IPS-11a (cell line): ENCODE results near the gene GLOD4.

ENCODE experiments used
- H3K4me3 ChIP-seq: one replicate; pipeline ENCODE4 v1.5.1; 2013; ENCODE audit warnings: low read depth, low read length, control low read depth

GLOD4 gene

DNA sequence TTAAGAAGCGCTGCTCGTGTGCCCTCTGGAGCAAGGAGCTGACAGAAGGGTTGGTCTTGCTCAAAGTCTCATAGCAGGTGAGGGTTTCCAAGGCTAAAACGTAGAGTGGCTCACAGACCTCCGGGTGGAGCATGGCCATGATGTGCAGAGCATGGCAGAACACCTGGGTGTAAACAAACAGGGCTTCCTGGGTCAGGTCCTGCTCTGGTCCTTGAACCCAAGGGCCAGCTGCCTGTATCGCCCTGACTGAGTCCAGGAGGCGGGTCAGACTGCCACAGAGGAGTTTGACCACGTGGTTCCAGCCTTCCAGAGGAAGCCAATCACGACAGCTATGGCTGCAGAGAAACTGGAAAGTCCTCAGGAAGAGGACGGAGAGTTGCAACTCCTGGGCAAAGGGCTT is 37.1 kb downstream of the GLOD4 start:
- no peak overlapping the region for H3K4me3 ChIP-seq

DNA sequence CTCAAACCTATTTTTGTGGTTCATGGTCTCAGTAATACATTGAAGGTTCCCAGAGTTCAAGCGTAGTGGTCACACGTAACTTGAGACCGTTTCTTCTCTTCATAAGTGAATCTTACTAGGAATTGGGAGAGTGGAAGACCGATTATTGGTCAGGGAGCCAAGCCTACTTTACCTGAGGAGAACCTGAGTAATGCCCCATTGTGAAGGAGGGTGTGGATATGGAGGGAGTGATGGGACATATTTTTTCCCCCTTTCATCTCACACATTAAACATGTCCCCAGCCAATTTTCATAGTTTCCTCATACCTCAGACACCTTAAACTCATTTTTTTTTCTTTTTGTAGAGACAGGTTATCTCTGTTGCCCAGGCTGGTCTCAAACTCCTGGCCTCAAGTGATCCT is 38.9 kb downstream of the GLOD4 start:
- H3K4me3 ChIP-seq = no peak overlapping the region

DNA sequence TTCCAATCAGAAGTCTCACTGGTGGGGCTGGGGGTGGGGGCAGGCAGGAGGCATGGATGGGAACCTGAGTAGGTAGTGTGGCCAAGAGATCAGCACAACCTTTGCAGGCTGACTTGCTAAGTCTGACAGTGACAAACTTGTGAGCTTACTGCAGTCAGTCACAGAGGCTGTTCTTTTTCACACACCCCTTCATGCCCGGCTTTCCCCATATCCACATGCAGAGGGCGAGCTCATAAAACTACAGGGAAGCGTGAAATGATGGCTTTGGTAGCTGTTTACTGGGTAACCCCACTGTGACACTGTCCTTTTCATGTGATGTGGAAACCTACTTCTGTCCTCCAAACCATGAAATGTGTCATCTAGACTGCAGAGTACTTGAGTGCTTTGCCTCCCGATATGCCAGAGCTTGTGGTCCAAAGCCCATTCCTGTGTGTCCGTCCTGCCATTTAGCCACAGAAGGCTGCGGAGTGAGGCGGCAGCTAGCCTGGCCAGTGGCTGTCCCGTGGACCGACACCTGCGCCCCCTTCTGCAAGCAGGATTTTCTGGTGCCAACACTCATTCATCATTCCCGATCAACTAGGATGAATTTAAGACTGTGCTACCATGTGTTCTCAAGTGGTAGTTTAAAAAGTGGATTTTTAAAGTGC is 39.8 kb downstream of the GLOD4 start:
- no peak overlapping the region for H3K4me3 ChIP-seq

DNA sequence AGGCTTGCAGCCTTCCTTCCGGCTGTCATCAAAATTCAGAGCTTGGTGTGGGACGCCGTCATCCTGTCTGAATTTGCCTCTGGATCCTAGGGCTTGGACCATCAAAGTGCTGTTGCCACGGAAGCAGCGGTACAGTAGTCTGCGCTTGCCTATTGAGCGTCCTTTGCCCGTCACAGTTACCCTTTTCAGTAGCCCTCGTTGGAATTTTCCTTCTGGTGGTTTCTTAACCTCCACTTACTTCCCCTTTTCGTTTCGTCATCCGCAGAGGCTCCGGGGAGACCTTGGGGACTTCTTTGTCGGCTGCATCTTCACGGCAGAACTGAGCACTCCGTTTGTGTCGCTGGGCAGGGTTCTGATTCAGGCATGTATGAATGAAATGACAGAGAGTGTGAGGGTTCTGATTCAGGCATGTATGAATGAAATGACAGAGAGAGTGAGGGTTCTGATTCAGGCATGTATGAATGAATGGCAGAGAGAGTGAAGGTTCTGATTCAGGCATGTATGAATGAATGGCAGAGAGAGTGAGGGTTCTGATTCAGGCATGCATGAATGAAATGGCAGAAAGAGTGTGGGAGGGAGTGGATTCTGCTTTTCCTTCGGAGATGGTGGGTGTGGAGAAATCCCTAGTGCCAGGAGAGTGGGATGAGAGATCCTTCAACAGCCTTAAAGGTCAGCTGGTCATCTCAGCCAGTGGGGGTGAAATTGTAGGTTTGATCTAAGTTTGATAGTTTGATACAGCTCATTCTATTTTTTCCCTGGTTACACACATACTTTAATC is 41.7 kb downstream of the GLOD4 start:
- no peak overlapping the region for H3K4me3 ChIP-seq

DNA sequence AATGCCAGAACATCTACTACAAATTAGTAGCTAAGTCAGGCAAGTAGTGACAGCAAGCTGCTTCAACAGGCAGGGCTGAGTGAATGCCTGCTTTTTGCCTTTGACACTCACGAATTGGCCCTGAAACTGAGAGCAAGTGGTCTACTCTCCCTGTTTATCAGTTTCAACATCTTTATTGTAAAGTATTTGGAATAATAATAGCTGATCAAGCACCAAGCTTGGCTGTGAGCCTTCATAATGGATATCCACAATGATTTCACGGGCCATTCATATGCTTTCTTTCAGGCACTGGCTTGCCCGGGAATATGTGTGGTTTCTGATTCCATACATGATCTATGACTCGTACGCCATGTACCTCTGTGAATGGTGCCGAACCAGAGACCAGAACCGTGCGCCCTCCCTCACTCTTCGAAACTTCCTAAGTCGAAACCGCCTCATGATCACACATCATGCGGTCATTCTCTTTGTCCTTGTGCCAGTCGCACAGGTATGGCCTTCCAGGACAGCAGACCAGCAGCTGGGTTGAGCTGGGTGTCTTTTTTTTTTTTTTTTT is 44.4 kb downstream of the GLOD4 start:
- H3K4me3 ChIP-seq = no peak overlapping the region

DNA sequence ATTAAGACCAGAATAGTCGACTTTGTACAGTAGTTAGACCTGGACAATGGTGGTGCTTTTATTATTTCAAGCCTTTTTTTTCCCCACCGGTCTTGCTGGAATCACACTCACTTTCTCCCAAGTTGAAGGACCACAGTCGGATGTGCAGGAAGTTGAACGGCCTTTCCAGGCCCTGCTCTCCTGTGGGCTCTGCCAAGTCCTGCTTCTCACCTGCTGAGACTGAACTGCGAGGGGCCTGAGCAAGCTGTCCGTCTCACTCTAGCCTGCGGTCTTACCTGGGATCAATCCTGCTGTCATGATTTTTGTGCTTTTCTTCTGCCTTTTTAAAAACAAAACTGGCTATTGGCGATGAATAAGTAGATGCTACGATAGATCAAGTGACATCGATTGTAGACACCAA is 48.3 kb downstream of the GLOD4 start:
- peak overlapping the region; percentile 67 for H3K4me3 ChIP-seq

DNA sequence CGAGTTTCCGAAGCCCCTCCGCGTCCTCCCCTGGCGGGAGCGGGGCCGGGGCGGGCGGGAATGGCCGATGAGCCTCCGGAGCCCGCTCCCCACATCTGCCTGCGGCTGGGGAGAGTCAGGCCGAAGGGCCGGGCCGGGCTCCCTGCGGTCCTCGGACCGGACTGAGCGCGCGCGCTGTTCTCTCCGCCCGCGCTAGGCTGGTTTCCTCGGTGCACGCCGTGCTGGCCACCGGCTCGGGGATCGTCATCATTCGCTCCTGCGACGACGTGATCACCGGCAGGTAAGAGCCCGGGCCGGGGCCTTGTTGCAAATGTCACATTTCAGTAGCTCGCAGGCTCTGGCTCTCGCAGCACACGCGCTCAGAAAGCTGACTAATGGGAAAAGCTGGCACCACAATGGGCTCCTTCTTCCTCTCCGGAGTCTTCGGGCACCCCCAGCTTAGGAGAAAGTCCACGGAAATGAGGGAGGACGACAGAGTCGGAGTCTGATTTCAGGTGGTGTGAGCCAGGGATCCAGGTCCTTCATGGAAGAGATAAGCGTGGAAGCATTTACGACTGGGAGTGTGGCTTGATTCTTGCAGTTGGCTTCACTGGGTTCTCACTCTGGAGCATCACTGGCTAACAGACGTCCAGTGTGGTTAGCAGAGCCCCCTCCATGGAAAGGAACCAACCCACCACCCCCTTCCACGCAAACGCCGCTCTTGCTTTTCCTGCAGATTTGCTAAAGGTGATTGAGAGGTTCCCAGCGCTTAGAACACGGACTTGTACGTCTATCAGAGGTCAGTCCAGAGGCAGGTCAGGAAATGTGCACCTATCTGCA is 49.0 kb downstream of the GLOD4 start:
- H3K4me3 ChIP-seq = peak overlapping the region; percentile 67

DNA sequence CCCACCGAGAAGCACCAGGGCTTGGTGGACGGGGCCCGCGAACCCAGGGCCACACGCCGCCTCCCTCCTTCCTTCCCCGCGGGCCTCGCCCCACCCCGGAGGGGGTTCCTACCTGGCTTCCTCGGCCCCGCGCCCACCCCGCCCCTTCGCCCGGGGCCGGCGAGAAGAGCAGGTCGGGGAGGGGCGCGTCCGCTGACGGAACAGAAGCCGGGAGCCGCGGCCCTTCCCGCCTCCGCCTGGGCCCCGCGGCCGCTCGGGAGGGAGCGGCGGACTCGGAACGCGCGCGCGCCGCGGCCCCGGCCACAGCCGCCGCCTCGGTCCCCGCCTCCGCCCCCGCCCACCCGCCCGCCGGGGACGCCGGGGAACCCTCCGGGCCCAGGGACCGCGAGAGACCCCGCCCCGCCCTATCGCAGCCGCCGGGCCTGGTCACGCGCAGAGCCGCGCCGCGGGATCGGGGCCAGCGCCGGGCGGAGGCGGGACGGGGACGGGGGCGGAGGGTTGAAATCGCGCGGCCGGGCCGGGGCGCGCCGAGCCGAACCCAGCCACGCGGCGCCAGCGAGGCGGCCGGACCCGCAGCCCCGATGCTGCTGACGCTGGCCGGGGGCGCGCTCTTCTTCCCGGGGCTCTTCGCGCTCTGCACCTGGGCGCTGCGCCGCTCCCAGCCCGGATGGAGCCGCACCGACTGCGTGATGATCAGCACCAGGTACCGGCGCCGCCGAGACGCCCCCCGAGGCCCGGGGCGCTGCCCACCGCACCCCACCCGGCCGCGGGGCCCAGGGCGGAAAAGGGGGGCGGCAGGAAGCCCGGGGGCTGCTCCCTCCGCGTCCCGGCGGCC is 49.8 kb downstream of the GLOD4 start, which contains the start of gene TLCD3A:
Gene TLCD3A (plus strand): TSS at position 530 of the 835 bp plus-strand sequence. CDS start 52 bp downstream, at position 582.
- peak within 1 kb of the TSS; percentile 67 for H3K4me3 ChIP-seq

DNA sequence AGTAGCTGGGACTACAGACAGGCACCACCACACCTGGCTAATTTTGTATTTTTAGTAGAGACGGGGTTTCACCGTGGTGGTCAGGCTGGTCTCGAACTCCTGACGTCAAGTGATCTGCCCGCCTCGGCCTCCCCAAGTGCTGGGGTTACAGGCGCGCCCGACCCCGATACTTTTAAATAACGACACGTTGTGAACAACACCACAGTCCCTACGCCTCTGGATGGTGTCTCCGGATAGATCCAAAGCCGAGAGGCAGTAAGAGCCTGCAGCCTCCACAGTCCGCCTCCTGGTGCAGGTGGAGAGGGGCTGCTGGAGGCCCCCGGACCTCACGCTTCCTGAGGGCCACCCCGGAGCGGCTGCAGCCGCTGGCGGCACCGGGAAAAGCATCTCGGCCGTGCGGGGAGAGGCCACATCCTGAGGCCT is 50.4 kb downstream of the GLOD4 start:
- peak overlapping the region; percentile 54 for H3K4me3 ChIP-seq

DNA sequence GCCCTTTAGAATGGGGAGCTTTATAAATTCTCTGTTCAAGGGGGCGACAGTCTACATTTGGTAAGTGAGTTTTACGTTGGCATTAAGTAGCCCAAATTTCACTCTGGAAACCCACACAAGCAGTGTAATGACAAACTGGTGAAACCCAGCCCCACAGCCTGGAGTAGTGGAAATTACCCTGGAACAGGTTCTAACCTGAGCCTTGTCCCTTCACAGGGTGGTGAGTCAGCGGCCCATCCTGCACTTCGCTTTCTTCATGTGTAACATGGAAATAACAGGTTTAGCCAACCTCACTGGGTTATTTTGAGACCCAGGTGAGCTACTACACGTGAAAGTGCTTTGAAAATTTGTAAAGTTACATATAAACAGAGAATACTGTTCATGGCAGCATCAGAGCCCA is 53.2 kb downstream of the GLOD4 start:
- H3K4me3 ChIP-seq = no peak overlapping the region

DNA sequence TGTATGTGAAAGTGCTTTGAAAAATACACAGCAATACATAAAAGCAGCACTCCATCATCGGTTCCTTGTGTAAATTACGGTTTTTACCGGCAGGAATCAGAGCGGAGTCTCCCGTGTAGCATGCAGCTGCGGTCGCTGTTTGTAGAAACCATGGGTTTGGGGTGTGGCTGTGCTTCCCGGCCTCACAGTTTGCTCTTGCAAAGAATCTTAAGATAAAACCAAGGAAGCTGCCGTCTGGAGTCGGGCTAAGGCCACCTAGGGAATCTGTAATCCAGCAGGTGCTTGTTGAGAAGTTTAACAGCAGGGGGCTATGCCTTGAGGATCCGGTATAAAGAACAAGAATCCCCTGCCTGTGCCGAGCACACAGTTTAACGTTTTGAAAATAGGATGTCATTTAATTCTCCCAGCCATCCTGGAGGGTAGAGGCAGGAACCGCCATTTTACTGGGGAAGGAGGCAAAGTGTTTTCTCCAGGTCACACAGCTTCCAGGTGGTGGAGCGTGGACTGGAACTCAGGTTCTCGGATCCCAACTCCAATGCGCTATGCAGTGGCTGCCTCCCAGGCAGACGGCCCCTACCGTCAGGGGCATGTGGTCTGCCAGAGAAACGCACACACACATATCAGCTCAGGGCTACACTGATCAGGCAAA is 55.7 kb downstream of the GLOD4 start:
- no peak overlapping the region for H3K4me3 ChIP-seq

DNA sequence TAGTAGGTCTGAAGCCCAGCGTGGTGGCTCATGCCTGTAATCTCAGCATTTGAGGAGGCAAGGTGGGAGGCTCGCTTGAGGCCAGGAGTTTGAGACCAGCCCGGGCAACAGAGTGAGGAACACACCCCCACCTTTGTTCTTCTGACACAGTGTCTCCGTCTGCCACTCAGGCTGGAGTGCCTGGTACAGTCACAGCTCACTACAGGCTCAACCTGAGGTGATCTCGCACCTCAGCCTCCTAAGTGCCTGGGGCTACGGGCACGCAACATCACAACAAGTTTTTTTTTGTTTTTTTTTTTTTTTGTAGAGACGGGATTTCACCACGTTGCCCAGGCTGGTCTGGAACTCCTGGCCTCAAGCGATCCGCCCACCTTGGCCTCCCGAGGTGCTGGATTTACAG is 56.3 kb downstream of the GLOD4 start:
- H3K4me3 ChIP-seq = no peak overlapping the region

DNA sequence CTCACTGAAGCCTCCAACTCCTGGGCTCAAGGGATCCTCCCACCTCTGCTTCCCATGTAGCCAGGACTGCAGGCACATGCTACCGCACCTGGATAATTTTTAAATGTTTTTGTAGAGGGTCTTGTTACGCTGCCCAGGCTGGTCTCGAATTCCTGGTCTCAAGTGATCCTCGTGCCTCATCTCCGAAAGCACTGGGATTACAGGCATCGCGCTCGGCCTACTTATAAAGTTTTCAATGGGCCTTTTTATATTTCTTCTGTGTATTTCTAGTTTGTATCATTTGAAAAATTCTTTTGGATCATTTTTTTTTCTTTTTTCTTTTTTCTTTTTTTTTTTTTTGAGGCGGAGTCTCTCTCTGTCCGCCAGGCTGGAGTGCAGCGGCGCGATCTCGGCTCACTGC is 57.0 kb downstream of the GLOD4 start:
- no peak overlapping the region for H3K4me3 ChIP-seq

DNA sequence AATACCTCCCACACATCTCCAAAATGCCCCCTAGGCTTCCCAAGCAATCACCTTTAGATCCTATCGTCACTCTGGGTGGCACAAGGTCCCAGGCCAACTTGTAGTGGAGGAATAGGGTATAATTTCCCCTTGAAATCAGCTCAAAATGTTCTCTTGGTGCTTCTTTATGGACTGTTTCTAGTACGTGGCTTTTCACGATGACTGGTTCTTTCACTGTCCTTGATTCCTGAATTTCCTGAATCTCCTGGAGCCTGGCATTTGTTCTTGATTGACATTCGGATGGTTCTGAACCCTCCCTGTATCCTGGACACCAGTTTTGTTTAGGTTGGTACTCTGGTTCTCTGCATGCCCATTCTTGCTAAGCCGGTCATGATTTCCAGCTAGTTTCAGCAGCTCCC is 60.5 kb downstream of the GLOD4 start:
- H3K4me3 ChIP-seq = no peak overlapping the region

DNA sequence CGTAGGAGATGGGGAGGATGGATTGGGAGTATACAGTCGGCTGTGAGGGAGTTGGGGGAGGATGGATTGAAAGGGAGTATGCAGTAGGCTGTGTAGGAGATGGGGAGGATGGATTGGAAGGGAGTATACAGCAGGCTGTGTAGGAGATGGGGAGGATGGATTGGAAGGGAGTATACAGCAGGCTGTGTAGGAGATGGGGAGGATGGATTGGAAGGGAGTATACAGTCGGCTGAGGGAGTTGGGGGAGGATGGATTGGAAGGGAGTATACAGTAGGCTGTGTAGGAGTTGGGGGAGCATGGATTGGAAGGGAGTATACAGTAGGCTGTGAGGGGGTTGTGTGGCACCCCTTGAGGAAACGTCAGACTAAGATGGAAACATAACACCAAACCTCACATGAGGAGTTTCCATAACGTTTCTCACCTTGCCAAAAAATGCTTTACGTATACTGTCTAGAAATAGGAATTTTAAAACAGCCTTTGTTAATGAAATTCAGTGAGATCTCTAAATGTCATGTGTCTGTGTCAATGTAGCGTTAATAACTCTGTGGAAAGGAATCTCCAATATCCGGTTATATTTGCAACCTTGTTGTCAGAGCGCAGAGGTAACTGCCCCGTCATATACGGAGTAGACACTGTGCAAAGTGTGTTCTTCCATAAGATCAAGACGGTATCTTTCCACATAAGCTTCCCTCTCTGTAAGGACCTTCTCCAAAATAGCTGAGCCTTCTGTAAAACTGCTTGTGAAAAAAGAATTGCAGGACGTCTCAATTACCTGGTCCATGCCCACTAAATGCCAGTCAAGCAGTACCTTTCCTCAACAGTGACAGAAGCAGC is 61.2 kb downstream of the GLOD4 start:
- H3K4me3 ChIP-seq = no peak overlapping the region

DNA sequence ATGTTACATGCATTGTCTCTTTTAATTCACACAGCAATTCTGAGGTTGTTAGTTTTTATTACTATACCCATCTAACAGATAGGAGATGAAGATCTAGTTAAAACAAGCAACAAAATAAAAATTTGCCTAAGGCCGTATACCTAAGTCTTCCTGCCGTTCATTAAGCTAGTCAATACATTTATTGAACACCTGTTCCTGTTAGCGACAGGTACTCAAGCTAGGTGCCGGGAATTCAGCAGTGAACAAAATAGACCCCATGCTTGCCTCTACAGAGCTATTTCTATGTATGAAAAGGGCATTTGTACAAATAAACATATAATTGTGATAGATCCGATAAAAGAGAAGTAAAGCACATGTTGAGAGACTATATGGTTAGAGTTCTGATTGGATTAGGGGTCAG is 64.0 kb downstream of the GLOD4 start:
- no peak overlapping the region for H3K4me3 ChIP-seq
